Mucosa of stomach (tissue), 1 donor: Measurements from ENCODE around the gene ATP13A2.
A peak's percentile ranks its signal among the peaks of the same experiment; 100 is the strongest.

Experiments used
- H3K27me3 ChIP-seq: one replicate; pipeline ENCODE4 v1.7.0; 2013; ENCODE audit warnings: mild to moderate bottlenecking, low read length; ENCODE audit not compliant: control insufficient read depth, insufficient read depth
- H3K36me3 ChIP-seq: one replicate; pipeline ENCODE4 v1.7.0; 2013; ENCODE audit warnings: low read length; ENCODE audit not compliant: control insufficient read depth, insufficient read depth
- H3K4me1 ChIP-seq: one replicate; pipeline ENCODE4 v1.7.0; 2013; ENCODE audit warnings: mild to moderate bottlenecking, low read length; ENCODE audit not compliant: control insufficient read depth, insufficient read depth
- H3K4me3 ChIP-seq: one replicate; pipeline ENCODE4 v1.7.0; 2013; ENCODE audit warnings: low read length
- H3K9ac ChIP-seq: one replicate; pipeline ENCODE4 v1.7.0; 2013; ENCODE audit warnings: mild to moderate bottlenecking, low read length, moderate library complexity
- H3K9me3 ChIP-seq: one replicate; pipeline ENCODE4 v1.7.0; 2013; ENCODE audit warnings: mild to moderate bottlenecking, low read length, moderate library complexity; ENCODE audit not compliant: control insufficient read depth
- donor health status: Pancreatic carcinoma.

The ATP13A2 gene

GRCh38 chr1:17047924-17048323 is 36.2 kb upstream of the ATP13A2 start:
- Histone ChIP-seq H3K36me3 (no peaks in the 10 kb centered on the region), H3K9me3 (no peaks in the 10 kb centered on the region), H3K4me3 (no peak overlapping the region), H3K27me3 (no peaks in the 10 kb centered on the region), H3K4me1 (peaks cover 12% of the 10 kb centered on the region), H3K9ac (no peak overlapping the region)

GRCh38 chr1:17046334-17046657 is 34.6 kb upstream of the ATP13A2 start:
- Histone ChIP-seq H3K36me3 (no peaks in the 10 kb centered on the region), H3K9me3 (no peaks in the 10 kb centered on the region), H3K4me3 (no peak overlapping the region), H3K9ac (no peak overlapping the region), H3K27me3 (no peaks in the 10 kb centered on the region), H3K4me1 (peaks cover 5% of the 10 kb centered on the region)

GRCh38 chr1:17045634-17046333 is 34.1 kb upstream of the ATP13A2 start:
- Histone ChIP-seq H3K9ac (peak overlapping the region; percentile 9), H3K4me3 (no peak overlapping the region), H3K9me3 (no peaks in the 10 kb centered on the region), H3K27me3 (no peaks in the 10 kb centered on the region), H3K36me3 (no peaks in the 10 kb centered on the region), H3K4me1 (peaks cover 5% of the 10 kb centered on the region)

GRCh38 chr1:17045150-17045549 is 33.4 kb upstream of the ATP13A2 start:
- no peaks in the 10 kb centered on the region for H3K36me3 ChIP-seq
- no peak overlapping the region for H3K9ac ChIP-seq
- H3K27me3 ChIP-seq = no peaks in the 10 kb centered on the region
- H3K4me1 ChIP-seq = peaks cover 5% of the 10 kb centered on the region
- no peaks in the 10 kb centered on the region for H3K9me3 ChIP-seq
- H3K4me3 ChIP-seq = no peak overlapping the region

- H3K36me3 ChIP-seq = no peaks in the 10 kb centered on the region
- H3K4me3 ChIP-seq = no peak overlapping the region
- peaks cover 5% of the 10 kb centered on the region for H3K4me1 ChIP-seq
- H3K9me3 ChIP-seq = no peaks in the 10 kb centered on the region
- H3K9ac ChIP-seq = no peak overlapping the region
- H3K27me3 ChIP-seq = no peaks in the 10 kb centered on the region
Measured at GRCh38 chr1:17043676-17044075, 31.9 kb upstream of the ATP13A2 start.

- Histone ChIP-seq H3K4me1 (no peaks in the 10 kb centered on the region), H3K27me3 (no peaks in the 10 kb centered on the region), H3K9ac (no peak overlapping the region), H3K4me3 (no peak overlapping the region), H3K9me3 (no peaks in the 10 kb centered on the region), H3K36me3 (no peaks in the 10 kb centered on the region)
Measured at GRCh38 chr1:17040135-17040534, 28.4 kb upstream of the ATP13A2 start.

GRCh38 chr1:17039522-17039921 is 27.8 kb upstream of the ATP13A2 start:
- Histone ChIP-seq H3K4me1 (no peaks in the 10 kb centered on the region), H3K36me3 (no peaks in the 10 kb centered on the region), H3K27me3 (no peaks in the 10 kb centered on the region), H3K9me3 (no peaks in the 10 kb centered on the region), H3K9ac (no peak overlapping the region), H3K4me3 (no peak overlapping the region)

- no peaks in the 10 kb centered on the region for H3K9me3 ChIP-seq
- no peak overlapping the region for H3K4me3 ChIP-seq
- H3K36me3 ChIP-seq = peaks cover 3% of the 10 kb centered on the region
- no peak overlapping the region for H3K9ac ChIP-seq
- no peaks in the 10 kb centered on the region for H3K4me1 ChIP-seq
- H3K27me3 ChIP-seq = no peaks in the 10 kb centered on the region
Measured at GRCh38 chr1:17033481-17033880, 21.8 kb upstream of the ATP13A2 start.

- Histone ChIP-seq H3K4me3 (no peak overlapping the region), H3K36me3 (peaks cover 9% of the 10 kb centered on the region), H3K9ac (no peak overlapping the region), H3K9me3 (no peaks in the 10 kb centered on the region), H3K27me3 (no peaks in the 10 kb centered on the region), H3K4me1 (no peaks in the 10 kb centered on the region)
Measured at GRCh38 chr1:17032741-17033140, 21.0 kb upstream of the ATP13A2 start.

GRCh38 chr1:17031436-17031835 is 19.7 kb upstream of the ATP13A2 start:
- no peaks in the 10 kb centered on the region for H3K4me1 ChIP-seq
- H3K9me3 ChIP-seq = no peaks in the 10 kb centered on the region
- peaks cover 14% of the 10 kb centered on the region for H3K36me3 ChIP-seq
- no peak overlapping the region for H3K9ac ChIP-seq
- no peaks in the 10 kb centered on the region for H3K27me3 ChIP-seq
- no peak overlapping the region for H3K4me3 ChIP-seq

GRCh38 chr1:17030206-17030605 is 18.5 kb upstream of the ATP13A2 start:
- no peaks in the 10 kb centered on the region for H3K4me1 ChIP-seq
- no peak overlapping the region for H3K9ac ChIP-seq
- H3K9me3 ChIP-seq = no peaks in the 10 kb centered on the region
- H3K4me3 ChIP-seq = no peak overlapping the region
- H3K27me3 ChIP-seq = no peaks in the 10 kb centered on the region
- H3K36me3 ChIP-seq = peaks cover 14% of the 10 kb centered on the region

GRCh38 chr1:17028662-17029188 is 17.0 kb upstream of the ATP13A2 start:
- H3K27me3 ChIP-seq = no peaks in the 10 kb centered on the region
- peaks cover 17% of the 10 kb centered on the region for H3K36me3 ChIP-seq
- no peak overlapping the region for H3K9ac ChIP-seq

GRCh38 chr1:17027900-17028299 is 16.2 kb upstream of the ATP13A2 start:
- H3K27me3 ChIP-seq = no peaks in the 10 kb centered on the region
- H3K4me3 ChIP-seq = no peak overlapping the region
- peaks cover 24% of the 10 kb centered on the region for H3K36me3 ChIP-seq
- no peak overlapping the region for H3K9ac ChIP-seq
- H3K9me3 ChIP-seq = no peaks in the 10 kb centered on the region
- H3K4me1 ChIP-seq = no peaks in the 10 kb centered on the region

More at GRCh38 chr1:17028662-17029188, 17.0 kb upstream of the ATP13A2 start:
- no peak overlapping the region for H3K4me3 ChIP-seq
- no peaks in the 10 kb centered on the region for H3K4me1 ChIP-seq
- no peaks in the 10 kb centered on the region for H3K9me3 ChIP-seq
